Hematopoietic multipotent progenitor cell (in vitro differentiated cells): Measurements from ENCODE around the gene ANGPTL2. TPM values are rescaled to one million over a fixed set of nuclear protein-coding genes. Genes with fewer than 3 reads are reported as not detected.
A peak's percentile ranks its signal among the peaks of the same experiment; 100 is the strongest.

Source experiments
- DNase-seq, 3 donors: peaks; one replicate each; pipeline ENCODE4 v3.0.0-alpha.2; 2011 to 2015; ENCODE audit warnings: low read depth in 2 of 3, low spot score in 2 of 3
- total RNA-seq: library from RNA; depleted of rRNA; stranded (reverse); fragments of >200 nt; gene quantifications from one replicate; pipeline ENCODE4 v1.2.3, GENCODE V29; 2012

The ANGPTL2 gene
- total RNA-seq, 1 donor, result under 0.01 TPM

DNA sequence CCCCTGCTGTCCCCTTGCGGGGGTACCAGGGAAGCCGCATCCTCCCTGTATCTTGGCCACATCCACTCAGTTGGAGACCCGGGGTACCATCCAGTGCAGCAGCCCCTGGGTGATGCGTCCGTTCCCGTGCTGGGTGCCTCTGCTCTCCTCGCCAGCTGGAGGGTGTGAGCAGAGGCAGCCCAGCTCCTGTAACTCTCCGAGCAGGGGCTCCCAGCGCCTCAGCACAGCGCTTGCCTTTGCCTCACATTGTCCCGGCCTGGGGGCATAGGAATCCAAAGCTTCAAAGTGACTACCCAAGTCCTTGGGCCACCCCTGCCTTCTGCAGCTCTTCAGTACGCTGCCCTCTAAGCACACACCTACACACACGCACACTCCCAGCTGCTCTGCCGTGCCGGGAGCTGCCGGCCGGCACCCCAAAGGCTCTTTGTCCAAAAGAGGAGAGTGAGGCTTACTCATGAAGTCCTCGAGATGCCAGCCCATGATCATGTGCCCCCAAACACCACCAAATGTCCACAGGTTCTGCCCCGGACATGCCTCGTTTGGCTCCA lies 733 bp downstream of the ANGPTL2 start:
- no peak for DNase-seq

DNA sequence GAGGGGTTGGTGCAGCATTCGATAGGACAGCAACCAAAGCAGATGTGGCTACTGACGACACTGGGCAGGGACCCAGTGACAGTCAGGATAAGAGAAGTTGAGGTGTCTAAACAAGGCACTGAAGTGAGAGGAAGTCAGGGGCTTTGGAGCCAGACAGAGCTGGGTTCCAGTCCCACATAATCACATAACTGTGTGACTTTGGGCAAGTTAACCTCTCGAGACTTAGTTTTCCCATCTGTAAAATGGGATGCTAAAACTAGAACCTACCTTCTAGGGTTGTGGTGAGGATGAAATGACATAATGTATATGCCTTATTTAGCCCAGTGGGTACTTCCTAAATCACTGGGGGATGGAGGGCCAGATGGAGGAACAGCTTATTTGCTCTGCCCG lies 3.1 kb downstream of the ANGPTL2 start:
- no peak for DNase-seq

DNA sequence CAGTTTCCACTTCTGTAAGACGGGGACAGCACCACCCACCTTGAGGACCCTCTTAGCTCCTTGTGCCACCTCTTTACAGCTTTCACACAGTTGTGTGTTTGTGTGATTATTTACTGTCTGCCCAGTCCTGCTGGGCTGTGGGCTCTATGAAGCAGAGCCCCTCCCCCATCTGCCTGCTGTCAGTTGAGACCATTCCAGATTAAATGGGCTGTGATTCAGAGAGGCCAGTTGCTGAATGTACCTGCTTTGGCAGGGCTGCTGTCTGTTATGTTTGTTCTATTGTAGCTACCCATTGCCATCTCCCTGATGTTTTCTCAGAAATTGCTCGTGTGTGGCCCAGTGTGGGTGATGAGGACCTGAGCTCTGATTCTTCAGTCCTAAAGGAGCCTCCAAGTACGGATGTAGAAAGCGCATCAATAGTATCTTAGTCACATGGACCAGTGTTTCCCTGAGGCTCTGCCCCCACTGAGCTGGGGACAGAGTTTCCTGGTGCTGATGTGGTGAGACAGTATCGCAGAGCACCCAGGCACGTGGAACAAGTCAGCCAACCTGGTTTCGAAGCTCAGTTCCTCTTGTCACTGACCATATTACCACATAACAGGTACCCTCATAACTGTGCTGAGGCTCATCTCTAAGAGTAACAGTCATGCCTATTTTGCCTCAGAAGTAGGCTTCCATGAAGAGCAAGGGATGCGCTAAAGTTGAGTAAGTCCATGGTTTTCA lies 3.7 kb downstream of the ANGPTL2 start:
- DNase-seq, result no peak

DNA sequence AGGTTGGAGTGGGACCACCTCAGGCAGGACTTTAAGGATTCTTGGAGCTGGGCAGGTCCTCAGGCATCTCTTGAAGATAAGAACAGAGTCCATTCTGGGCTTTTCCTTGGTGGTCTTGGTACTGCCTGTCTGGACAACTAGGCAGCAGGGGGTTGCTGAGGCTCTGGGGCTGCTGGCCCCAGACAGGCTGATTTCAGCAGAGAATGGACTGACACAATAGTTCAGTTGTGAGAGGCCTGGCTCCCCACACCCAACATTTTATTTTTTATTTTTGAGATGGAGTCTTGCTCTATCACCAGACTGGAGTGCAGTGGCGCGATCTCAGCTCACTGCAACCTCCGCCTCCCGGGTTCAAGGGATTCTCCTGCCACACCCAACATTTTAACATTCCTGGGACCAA lies 4.6 kb downstream of the ANGPTL2 start:
- no peak for DNase-seq

DNA sequence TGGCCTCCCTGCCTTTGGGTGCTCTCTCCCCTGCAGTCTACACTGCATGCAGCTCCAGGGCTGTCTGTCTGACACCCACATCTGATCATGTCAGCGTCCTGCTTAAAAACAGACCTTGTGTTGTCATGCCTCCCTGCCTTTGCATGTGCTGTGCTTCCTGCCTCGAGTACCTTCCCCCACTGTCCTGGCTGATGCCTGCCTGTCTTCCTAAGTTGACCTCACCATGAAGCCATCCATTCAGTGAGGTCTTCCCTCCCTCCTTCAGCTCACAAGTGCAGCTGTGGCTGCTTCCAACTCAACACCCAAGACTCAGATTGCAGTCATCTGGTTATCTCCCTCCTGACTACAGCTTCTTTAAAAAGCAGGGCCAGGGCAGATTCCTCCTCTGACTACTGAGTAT lies 5.5 kb downstream of the ANGPTL2 start:
- DNase-seq, result no peak

DNA sequence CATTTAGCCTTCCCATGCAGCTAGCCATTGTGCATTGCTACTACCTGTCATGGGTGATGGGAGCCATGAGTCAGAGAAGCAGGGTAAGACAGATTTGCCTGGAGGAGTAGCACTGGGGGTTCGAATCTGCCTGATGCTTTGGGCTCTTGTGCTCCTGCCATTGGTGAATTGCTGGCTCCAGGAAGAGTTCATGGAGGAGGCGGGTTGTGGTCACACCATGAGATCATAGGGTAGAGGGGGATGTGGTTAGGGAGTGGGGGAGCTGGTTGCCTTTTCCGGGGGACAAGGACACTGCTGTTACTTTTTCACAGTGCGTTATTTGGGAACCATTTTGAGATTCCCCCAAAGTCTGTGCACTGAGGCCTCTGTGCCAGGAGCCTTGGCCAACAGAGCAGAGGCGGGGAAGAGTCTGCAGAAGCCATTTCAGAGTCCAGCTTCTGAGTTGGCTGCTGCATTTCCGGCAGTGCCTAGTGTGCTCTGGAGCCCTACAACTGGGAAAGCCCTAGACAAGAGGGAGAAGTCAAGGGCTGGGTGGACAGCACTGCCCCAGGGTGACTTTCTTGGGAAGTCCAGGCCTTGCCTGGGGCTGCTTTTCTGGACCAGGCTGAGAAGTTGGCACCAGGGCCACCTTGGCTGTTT lies 6.2 kb downstream of the ANGPTL2 start:
- DNase-seq, result peak in 1 of 3 donors; percentile 14

DNA sequence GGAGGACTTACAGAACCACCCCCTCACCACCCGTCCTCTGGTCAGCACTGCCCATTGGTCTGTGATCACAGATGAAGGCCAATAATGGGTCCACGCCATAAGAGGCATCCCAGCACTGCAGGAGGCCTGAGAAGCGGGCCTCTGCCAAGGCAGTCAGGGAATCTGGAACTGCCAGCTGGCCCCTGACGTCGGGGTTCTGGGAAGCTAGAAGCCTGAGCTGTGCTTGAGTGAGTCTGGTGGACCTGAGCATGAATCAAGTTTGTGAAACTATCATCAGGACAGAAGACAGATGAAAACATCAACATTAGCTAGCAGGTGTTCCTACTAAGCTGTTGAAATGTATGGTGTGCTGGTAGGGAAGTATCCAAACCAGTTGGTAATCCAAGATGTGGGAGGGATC lies 7.8 kb downstream of the ANGPTL2 start:
- no peak for DNase-seq

DNA sequence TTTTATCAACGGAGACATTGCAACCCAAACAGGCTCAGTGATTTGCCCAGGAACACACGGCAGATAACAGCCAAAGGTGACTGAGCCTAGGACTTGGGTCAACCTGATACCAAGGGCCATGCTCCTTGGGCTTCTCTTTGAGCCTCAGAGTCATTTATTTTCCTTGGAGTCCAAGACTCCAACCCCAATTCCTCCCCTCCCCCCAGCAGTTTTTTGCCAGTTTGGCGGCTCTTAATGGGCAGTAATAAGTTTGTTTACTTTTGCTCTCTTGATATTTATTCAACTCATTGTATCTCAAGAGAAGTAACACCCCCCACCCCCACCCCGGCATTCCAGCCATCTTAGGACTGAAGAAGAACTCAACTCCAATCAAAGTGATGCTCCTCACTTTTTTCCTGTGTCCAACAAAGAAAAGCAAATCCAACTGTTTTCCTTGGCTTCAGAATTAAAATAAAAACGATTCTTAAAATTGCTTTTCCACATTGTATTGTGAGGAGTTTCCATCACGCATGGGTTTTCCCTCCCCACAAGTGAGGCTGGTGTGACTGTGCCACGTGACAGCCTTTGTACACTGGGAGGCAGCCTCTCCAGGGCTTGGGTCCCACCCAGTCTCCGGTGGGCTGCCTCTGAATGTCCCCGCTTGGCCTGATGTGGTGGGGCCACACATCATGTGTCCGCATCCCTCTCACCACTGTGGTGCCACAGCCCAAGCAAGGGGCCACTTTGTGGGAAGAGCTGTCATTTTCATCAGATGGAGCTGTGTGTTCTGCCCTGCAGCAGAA lies 9.1 kb downstream of the ANGPTL2 start:
- no peak for DNase-seq

DNA sequence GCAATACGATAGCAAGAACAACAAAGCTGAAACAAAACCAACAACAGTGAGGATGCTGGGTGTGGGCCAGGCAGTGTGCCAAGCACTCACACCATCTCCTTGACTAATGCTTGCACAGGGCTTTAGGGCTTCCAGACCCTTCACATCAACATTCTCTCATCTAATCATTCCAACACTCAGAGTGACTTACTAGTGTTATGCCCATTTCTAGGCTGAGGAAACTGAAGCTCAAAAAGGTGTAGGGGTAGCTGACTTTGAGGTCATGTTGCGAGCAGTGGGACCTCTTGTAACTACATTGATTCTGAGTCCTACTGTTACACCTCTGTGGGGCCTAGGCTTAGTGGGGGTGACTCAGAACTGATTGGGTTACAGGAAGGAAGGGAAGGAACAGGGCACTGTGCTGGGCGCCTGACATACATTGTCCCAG lies 9.7 kb downstream of the ANGPTL2 start:
- DNase-seq, result no peak

DNA sequence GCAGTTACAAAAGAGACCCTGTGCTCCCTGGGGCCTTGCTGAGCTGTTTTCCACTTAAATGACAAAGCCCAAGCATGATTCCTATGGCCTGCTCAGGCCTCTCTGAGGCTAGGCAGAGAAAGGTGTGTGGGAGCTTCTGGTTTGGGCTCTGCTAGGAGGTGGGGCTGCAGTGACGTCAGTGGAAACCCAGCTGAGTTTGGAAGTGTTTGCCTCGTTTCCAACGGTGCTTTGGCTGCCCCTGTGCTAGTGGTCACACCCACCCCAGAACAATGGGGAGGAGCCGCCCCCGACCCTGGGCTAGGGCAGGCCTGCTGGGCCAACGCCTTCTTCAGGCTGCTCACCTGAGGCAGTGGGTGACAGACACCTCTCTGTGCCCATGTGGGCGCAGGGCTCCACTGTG lies 10.4 kb downstream of the ANGPTL2 start:
- no peak for DNase-seq

DNA sequence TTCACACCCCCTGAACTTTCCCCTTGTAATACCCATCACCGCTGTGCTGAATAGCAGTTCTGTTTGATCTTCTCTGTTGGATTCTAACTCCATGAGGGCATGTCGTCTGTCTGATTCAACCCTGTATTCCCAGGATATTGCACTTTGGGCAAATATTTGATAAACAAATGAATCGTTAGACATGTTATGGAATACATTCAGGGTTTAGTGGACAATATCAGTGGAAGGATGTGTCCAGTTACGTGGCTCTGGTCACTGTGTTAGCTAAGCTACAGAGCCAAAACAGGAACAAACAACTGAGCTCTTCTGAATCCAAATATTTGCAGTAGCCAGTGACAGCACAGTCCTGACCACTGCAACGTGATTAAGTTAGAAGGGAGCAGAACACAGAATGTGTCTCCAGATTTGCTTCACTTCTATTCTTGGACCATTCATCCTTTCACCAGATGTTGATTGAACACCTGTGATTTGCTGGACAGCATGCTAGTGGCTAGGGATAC lies 13.2 kb downstream of the ANGPTL2 start:
- no peak for DNase-seq

DNA sequence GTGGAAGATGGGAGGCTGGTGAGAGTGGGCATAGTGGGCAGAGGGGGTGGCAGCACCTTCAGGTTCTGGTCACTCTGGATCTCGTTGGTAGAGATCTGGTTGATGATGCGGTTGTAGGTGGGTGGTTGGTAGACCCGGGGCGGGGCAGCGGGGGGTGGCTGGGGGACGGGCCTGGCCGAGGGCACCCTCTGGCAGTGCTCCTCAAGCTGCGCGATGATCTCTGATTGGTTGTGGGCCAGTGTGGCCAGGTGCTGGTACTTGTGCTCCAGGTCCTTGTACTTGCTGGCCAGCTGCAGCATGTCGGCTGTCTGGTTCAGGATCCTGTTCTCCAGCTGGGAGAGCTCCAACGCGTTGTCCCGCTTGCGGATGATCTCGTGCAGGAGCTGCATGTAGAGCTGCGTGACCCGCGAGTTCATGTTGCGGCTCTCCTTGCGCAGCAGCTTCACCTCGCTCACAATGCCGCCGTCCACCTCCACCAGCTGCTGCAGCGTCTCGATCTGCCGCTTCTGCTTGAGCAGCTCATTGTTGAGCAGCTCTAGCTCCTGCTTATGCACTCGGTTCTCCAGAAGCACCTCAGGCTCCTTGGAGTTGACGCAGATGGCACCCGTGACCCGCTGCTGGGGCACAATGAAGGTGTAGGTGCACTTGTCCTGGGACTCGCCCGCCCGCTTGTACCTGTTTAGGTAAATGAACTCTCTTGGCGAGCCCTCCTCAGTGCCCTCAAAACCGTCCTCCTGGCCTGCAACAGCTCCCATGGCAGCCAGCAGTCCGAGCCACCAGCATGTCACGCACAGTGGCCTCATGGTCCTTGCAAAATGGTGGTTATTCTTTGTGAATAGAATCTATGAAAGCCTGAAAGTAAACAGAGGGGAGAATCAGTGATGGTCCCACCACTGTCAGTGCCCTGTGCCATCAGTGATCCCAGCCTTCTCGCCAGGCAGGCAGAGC lies 14.2 kb downstream of the ANGPTL2 start:
- DNase-seq, result no peak

DNA sequence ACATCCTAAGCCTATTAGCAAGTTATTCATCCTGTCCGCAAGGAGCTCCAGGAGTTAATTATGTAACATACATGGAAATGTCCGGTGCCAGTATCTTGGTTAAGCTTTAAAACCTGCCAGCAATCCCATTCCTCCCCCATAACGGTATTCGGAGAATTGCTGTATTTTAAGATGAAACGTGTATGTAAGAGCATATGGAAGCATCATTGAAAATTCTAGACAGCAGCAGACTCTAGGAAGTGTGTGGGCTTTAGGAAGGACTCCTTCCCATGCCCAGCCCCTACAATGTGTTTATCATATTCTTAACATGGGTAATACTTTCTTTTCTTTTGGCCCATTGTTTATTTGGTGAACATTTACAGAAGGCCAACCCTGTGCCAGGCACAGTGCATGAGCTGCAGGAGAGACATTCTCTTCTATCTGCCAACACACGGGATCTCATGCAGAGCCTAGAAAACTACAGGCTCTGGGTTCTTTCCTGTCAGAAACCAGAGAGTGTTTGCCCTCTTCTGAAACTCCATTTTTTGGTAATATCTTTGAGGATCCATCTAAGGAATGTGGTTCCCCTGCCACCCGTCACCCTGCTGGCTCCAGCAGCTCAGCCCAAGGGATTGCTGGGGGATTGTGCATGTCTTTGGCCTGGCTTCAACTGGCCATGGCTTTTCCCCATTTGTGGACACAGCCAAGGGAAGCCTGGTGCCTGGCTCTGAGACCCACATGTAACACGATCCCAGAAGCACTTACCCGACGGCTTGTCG lies 15.1 kb downstream of the ANGPTL2 start:
- DNase-seq, result no peak

DNA sequence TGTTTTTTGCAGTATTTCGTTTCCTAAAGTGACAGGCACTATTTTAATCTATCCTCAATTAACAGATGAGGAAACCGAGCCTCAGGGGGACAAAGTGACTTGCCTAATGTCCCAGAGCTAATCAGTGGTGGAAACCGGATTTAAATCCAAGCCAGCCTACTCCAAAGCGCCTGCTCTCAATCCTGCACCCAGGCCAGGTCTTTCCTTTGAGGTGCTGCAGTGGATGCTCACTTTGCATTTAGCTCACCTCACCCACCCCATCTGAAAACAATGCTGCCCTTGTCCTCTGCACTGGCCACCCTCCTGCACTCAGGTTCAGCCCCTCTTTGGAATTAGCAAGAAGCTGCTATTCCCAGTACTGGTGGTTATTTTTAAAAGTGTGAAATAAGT lies 16.0 kb downstream of the ANGPTL2 start:
- no peak for DNase-seq

DNA sequence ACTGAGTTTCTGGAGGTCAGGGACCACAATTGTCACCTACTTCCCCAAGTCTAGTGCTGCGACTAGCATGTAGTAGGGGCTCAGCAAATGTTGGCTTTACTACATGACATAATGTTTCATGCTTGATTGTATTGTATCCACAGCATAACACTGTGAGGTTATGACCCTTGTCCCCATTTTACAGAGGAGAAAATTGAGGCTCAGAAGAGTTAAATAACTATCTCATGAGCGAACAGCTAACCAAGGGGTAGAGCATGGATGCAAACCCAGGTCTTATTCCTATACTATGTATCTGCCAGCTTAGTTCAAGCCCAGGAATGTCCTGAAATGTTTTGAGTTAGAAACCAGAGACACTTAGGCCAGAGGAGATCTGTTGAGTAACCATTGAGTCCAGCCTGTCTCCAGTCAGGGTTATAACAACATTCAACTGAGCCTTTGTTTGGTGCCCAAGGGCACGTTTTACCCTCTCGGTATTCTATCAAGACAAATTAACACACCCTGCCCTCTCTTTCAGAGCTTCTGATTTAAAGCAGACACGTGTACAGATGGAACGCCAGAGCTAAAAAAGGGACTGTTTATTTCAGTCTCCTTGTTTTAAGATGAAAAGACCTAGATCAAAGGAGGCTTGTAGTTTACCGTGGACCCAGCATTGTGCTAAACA lies 16.5 kb downstream of the ANGPTL2 start:
- DNase-seq, result no peak

DNA sequence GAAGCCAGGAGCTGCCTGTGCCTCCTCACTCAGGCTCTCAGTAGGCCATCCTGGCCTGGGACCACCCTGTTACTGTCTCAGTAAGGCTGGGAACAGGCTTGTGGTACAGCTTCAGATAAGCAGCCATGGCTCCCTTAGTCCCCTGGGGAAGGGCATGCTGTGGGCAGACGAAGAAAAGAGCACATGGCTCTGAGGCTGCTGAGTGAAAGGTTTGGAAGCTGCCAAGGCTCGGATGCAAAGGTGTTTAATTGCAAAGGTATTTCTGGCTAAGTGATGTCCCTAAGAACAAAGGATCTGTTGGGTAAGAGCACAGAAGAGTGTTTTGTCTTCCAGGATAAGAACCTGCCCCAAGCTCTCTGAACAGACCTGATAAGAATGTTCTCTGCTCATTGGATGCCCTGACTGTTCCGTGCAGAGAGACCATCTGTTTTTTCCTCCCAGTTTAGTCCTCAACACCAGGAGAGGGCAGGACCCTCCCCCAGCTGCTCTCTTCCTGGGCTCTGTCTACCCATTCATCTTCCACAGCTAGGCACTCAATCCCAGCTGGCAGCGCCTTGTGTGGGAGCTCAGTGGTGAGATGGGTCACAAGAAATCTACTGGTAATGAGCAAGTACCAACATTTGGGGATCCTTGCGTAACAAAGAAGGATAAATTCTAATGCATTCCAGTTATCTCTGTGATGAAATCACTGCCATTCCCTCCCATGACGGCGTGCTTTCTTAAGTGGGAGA lies 17.7 kb downstream of the ANGPTL2 start:
- DNase-seq, result no peak

DNA sequence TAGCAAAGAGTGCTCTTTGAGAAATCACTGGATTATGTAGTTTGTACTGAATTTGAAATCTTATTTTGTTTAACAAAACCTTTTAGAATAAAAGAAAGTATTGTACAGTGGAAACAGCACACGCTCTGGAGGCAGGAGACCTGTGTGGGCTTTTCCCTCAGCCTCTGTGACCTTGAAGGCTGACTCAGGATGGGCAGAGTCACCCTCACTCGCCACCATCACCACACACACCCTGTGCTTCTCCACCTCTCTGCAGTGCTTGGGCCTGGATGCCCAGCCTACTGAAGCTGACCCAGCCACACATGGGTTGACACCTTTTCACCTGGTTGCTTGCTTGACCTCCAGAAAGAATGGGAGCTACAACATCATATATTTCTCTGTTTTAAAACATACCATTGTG lies 19.6 kb downstream of the ANGPTL2 start:
- no peak for DNase-seq

DNA sequence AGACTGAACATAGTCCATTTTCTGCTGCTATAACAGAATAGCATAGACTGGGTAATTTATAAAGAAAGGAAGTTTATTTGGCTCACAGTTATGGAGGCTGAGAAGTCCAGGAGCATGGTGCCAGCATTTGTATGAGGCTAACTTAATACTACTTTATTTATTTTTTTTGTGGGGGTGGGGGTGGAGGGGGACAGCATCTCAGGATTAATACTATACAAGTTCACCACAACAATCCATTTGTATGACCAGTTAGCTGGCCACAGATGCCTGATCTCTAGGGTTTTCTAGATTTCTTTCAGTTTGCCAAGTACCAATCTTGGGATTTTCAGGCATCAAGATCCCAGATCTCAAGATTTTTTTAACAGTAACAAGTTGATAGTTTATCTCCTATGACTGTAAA lies 20.3 kb downstream of the ANGPTL2 start:
- DNase-seq, result no peak
